ENCODE data around the gene CUX1.
"Not testable (repeated sequence)": the region's sequence is repeated elsewhere in the genome, so short reads cannot be mapped to it uniquely, and the experiment has no call there.

CUX1 gene

GRCh38 chr7:101856473-101857357 is 39.3 kb downstream of the CUX1 start:
- peak; percentile 31 for DNase-seq

- DNase-seq: no peak
Observed at GRCh38 chr7:101857358-101857811, 40.0 kb downstream of the CUX1 start.

GRCh38 chr7:101858437-101859385 is 41.3 kb downstream of the CUX1 start:
- DNase-seq: no peak

DNA sequence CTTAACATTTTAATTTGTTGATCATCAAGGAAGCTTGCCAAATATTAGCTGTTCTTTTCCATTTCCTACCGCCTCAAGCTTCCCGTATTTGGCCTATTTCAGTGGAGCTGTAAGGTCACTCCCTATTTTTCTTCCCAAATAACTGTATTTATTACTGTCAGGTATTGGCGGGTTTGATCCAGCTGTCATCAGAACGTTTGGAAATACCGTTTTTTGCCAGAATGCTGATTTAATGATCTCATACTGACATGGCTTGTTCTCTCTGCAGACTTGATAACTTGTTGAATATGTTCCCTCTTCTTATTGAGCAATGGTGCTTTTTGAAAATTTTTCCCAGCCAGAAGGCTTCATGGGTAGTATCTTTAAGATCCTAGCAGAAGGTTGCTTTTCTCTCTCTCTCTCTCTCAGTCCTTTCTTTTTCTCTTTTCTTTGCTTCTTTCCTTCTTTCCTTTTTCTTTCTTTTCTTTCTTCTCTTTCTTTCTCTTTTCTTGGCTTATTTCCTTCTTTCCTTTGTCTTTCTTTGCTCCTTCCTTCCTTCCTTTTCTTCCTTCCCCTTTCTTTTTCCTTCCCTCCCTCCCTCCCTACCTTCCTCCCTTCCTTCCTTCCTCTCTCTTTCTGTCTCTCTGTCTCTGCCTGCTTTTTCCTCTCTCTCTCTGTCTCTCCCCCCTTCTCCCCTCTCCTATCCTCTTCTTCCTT is 42.1 kb downstream of the CUX1 start:
- no peak for DNase-seq

GRCh38 chr7:101860316-101861217 is 43.1 kb downstream of the CUX1 start:
- DNase-seq: no peak

DNA sequence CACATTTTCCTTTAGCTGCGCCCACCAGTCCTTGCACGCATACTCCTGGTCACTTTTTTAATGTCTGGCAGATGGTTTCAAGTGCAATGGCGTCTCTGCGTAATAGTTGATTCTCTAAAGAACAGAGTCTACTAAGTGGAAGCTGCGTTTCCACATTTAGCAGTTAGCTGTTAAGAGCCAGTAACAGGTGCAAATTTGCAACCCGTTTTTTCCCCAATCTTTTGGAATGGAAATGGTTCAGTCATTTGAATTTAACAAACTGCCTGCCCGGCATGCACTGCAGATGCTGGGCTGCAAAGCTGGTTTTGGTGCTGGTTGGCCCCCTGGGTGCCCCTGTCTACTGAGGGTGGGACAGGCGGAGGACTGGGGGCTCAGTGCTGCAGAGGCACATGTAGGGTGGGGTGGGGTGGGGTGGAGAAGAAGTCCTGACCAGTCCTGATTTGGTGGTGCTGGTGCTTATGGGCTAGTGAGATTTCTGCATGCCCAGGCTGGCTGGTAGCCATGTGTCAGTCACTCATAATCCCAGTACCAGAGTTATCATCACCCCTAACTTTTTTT is 43.9 kb downstream of the CUX1 start:
- DNase-seq: no peak

DNA sequence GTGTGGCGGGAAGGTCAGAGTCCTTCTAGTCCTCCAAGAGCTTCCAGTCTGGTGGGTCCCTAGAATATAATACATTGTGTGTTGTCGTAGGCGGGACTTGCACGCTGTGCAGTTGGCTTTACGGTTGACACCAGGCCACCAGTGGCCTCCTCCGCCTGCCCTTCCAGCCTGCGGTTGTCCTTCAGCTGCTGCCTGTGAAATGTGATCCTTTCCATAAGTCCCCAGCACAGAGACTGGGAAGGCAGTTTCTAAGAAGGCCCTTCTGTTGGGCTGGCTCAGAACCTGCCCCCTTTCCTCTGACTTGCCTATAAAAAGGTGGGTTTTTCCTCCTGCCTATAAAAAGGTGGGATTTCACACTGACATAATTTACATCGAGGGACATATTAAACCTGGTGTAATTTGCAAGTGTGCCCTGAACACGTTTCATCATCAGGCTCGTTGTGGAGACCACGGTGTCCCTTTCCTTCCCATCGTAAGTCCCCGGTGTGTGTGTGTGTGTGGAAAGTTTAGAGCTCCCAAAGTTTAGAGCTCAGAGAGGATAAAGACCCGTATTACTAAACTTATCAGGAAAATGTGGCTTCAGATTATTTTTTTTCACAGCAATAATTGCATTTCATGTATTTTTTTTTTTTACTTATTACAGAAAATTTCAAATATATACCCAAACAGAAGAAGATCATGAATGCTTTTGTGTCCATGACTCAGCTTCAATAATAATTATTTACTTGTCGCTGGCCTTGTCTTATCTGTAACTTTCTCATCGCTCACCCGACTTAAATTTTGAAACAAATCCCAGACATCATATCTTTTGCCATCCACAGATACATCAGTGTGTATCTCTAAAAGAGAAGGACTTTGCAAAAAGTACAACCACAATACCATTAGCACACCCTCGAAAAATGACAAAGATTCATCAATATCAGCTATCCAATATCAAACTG is 45.1 kb downstream of the CUX1 start:
- peak; percentile 9 for DNase-seq

DNA sequence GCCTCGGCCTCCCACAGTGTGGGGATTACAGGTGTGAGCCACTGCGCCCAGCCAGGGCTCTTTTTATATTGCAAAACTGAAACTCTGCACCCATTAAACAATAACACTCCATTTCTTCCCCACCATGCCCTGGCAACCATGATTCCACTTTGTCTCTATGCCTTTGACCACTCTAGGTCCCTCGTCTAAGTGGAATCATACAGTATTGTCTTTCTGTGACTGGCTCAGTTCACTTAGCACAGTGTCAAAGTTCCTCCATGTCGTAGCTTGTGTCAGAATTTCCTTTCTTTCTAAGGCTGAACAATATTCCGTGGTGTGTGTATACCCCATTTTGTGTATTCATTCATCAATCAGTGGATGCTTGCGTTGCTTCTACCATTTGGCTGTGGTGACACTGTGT is 46.2 kb downstream of the CUX1 start:
- DNase-seq: no peak

GRCh38 chr7:101864039-101864438 is 46.6 kb downstream of the CUX1 start:
- no peak for DNase-seq

GRCh38 chr7:101865031-101865430 is 47.6 kb downstream of the CUX1 start:
- DNase-seq: no peak

DNA sequence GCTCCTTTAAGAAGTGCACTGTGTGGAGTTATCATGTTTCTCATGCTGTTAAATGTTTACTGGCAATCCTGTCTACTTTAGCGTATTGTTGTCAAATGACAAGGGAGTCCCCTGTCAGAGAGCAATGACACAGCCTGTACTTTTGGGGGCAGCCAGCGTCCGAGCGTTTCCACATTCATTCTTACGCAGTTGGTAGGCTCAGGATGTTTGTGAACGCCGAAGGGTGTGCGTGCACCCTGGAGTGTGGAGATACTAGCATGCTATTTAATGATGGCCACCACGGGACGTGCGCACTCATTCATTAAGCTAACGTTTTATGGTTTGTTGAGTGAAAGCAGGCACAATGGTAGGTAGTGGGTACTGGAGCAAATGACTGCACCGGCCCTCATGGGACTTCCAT is 48.0 kb downstream of the CUX1 start:
- no peak for DNase-seq

DNA sequence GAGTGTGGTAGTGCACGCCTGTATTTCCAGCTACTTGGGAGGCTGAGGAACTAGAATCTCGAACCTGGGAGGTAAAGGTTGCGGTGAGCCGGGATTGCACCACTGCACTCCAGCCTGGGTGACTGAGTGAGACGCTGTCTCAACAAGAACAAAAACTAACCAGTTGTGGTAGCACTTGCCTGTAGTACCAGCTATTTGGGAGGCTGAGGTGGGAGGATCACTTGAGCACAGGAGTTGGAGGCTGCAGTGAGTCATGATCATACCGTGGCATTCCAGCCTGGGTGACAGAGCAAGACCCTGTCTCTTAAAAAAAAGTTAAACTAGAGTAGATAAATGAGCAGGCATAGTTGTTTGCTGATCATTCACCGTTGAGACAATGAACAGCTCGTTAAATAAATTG is 48.9 kb downstream of the CUX1 start:
- no peak for DNase-seq

- no peak for DNase-seq
Observed at GRCh38 chr7:101867265-101867664, 49.8 kb downstream of the CUX1 start.

GRCh38 chr7:101867681-101868080 is 50.3 kb downstream of the CUX1 start:
- DNase-seq: not testable (repeated sequence)

GRCh38 chr7:101868191-101868950 is 50.9 kb downstream of the CUX1 start:
- DNase-seq: no peak

GRCh38 chr7:101869026-101869900 is 51.8 kb downstream of the CUX1 start:
- no peak for DNase-seq

DNA sequence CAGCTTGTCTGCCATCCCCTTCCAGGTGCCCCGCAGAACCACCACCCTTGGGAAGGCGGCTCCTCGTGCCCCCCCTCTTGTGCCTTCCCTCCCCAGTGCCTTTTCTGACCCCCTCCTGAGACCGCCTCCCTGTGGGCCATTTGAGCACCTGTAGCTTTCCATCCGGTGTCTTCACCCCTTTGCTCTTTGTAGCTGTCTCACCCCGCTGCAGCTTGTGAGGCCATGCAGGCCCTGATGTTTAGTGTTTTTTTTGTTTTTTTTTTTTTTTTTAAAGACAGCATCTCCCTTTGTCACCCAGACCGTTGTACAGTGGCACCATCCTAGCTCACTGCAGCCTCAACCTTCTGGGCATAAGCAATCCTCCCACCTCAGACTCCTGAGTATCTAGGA is 52.5 kb downstream of the CUX1 start:
- no peak for DNase-seq

DNA sequence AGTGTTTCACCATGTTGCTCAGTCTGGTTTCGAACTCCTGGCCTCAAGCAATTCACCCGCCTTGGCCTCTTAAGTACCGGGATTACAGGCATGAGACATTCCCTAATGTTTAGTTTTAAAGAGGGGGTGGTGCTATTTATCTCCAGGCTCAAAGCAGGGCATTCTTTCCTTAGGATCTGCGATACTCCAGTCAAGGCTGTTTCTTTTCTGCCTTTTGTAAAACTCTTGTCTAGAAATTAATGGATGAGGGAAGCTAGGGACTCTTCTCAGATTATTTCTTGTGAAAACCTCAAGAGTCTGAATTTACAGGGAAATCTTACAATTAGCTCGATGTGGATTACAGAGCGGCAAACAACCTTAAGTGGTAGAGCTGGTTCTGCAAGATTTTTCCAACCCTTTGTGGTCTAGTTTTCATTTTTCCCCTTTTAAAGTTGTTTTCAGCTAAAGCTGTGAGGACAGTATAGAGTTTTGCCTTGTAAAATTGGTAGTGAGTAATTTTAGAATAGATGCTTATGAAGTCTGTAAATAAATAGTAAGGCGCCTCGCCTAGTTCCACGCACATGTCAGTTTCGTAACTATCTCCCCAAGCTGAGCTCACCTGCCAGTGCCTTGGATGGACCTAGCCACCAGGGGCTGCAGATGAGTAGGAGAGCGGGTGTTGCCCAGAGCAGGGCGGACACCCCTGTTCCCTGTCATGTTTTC is 53.1 kb downstream of the CUX1 start:
- no peak for DNase-seq

Data from SHP77 treated with DMSO at 0.1 percent for 48 hours (cell line).